GM18499 (cell line): ENCODE data around the gene COL11A2.

ENCODE experiments used
- ATAC-seq: cut with Tn5 transposase; IDR thresholded peaks from one replicate; pipeline ENCODE4 v1.9.1; 2021; ENCODE audit warnings: moderate number of reproducible peaks; ENCODE audit not compliant: insufficient read depth, unreplicated experiment

Gene COL11A2

DNA sequence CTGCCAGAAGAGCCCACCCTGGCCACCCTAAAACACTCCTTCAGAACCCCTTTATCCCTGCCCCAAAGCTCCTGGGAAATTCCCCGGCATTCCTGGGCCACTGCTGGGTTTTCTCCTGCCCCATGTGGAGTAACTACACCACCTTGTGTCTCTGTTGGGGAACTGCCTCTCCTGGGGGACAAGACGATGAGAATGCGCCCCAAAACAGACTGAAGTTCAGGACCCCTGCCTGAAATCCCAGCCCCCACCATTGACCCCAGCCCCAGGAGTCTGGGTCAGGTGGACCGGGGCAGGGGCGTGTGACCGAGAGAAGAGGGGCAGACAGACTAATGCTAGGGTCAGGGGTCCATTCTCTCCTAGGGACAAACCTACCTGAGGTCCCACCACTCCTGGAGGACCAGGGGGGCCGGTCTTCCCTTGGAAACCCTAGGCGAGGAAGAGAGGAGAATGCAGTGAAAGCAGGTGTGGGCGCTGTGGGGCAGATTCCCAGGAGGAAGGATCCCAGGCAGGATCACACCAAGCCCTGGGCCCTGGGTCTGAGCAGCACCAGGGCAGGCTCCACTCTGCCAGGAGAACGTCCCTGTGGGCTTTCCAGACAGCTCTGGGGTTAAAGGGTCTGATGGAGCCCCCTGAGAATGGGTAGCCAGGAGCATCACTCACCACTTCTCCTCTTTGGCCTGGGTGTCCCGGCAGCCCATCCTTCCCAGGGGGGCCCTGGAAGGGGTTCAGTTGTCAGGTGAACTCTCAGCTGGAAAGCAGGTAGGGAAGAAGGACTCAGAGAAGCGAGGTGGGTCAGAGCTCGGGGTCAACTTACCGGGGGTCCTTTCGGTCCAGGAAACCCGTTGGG lies 19.4 kb downstream of the COL11A2 start:
- no peak for ATAC-seq

- ATAC-seq: no peak
Measured at GRCh38 chr6:33171880-33172687, 20.2 kb downstream of the COL11A2 start.

DNA sequence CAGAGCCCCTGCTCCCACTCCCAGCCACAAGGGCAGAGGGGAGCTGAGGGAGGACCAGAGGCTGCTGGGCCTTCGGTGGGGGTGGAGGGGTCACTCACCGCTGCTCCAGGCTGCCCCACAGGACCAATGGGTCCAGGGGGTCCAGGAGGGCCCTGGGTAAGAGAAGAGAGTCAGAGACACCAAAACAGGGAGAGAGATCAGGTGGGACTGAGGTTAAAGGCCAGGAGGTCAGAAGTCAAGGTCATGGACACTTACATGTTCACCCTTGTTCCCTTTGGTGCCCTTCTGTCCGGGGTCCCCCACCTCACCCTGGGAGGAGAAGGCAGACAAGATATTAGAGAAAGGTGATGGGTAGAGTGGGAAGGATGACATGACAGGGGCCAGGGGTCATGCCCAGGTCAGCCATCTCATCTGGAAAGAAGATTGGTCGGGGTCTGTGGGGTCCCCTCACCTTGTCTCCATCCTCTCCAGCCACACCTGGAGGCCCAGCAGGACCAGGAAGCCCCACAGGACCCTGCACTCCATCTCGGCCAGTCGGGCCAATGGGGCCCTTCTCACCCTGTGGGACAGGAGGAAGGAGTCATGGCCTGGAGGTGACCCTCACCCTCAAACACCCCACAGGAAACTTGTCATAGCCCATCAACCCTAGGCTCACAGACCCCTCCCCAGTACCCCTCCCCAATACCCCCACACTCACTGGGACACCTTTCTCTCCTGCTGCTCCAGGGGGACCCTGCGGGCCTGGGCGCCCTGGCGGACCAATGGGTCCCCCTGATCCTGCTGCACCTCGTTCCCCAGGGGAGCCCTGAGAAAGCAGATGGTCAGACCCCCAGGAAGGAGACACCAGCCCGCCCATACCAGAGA lies 21.0 kb downstream of the COL11A2 start:
- ATAC-seq: no peak

- no peak for ATAC-seq
Measured at GRCh38 chr6:33170176-33171015, 21.9 kb downstream of the COL11A2 start.

DNA sequence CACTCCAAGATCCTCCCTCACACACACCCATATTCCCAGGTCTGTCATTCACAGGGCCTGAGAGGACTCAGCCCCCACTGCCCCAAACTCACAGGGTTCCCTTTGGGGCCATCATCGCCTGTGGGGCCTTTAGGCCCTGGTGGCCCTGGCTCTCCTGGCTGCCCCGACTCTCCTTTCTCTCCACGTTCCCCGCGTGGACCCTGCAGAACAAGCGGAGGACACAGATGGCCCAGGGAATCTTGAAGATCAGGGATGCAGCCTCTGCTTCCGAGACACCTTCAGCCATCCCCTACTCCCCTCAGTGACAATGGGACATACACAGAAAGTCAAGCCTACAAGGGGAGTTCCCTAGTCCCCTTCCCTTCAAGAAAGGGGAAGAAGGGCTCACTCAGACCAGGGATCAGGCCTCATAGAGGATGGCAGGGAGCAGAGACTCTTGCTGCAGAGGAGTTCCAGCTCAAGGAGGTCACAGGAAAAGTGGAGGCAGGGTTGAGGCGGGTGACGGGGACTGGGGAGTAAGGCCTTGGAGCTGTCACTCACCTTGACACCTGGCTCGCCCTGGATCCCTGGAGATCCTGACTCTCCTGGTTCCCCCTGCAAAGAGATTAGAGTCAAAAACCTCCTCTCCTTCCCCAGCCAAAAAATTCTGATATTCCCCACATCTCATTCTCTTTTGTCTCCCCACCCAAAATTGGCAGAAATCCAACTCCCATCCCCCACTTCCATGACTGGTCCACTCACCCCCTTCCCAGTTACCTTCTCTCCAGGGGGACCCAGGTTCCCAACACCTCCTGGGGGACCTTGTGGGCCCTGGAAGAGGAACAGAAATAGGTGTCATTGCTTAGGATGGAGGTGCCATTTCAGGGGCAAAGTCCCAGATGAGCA lies 22.7 kb downstream of the COL11A2 start:
- no peak for ATAC-seq

DNA sequence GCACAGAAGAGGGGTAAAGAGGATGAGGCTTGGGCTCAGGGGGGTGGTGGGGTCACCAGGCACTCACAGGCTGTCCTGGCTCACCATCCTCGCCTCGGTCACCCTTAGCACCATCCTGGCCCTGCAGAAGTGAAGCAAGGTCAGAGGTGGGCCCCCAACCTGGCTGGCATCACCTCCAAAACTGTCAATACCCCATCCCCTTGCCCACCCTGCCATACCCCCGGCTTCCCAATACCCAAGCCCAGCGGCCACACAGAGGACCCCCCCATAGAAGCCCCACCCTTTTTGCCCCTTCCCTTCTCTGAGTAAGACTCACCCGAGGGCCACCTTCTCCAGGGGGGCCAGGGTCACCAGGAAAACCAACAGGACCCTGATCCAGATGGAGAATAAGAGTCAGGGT lies 23.6 kb downstream of the COL11A2 start:
- ATAC-seq: no peak

DNA sequence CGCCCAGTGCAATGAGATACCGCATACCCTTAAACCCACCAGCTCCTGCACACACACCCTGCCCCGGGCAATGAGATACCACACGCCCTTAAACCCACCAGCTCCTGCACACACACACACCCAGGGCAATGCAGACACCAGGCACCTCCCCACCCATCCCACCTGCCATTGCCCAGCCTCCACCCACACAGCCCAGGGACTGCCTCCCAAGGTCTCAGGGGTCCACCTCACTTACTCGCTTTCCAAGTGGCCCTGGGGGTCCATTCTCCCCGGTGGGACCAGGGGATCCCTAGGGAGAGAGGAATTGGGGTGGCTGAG lies 24.0 kb downstream of the COL11A2 start:
- no peak for ATAC-seq

DNA sequence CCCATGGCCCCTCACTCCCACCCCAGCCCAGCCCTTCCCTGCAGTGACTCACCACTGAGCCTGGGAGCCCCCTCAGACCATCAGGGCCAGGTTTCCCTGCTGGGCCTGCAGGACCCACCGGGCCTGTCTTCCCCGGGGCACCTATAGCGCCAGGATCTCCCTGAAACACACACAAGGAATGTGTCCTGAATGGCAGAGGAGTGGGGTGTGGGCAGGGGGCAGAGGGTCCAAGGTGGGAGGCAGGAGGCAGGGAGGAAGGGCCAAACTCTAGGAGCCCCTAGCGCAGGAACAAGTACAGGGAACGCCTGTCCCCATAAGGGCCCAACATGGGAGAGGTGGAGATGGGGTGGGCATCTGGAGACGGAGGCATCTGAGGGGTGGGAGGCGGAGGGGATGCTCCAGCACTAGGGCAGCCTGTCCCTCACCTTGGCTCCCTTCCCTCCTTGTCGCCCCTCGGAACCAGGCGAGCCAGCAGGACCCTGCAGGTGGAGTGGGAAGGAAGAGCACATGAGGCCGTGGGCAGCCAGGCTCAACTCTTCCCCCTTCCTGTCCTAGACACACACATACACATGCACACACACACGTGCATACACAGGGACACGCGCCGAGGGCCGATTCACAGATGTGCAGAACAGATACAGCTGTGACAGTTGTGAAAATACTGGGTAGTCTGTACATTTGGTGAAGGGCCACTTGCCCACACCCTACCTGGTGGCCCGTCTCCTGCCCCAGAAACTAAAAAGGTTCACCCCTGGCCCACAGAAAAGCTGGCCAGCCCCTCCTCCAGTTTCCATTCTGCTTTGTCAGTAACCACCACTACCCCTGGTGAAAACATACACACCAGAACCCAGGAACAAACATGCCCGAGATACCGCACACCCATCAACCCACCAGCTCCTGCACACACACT lies 24.6 kb downstream of the COL11A2 start:
- no peak for ATAC-seq

DNA sequence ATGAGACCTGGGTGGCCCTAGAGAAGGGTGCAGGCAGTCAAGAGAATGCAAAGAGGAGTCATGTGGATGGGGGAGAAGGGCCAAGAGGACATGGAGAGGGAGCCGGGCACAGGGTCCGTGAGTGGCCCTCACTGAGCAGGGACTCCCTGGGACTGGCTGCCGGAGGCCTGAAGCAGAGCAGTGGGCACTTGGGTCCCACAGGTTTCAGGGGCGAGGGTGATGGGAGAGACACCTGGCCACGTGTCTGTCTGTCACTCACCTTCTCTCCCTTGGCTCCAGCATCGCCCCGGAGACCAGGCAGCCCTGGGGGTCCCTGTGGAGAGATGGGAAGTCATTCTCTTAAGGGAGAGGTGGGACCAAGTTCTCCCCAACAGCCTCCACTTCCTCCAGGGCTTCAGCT lies 25.5 kb downstream of the COL11A2 start:
- no peak for ATAC-seq

- ATAC-seq: no peak
Measured at GRCh38 chr6:33166363-33166762, 25.9 kb downstream of the COL11A2 start.

DNA sequence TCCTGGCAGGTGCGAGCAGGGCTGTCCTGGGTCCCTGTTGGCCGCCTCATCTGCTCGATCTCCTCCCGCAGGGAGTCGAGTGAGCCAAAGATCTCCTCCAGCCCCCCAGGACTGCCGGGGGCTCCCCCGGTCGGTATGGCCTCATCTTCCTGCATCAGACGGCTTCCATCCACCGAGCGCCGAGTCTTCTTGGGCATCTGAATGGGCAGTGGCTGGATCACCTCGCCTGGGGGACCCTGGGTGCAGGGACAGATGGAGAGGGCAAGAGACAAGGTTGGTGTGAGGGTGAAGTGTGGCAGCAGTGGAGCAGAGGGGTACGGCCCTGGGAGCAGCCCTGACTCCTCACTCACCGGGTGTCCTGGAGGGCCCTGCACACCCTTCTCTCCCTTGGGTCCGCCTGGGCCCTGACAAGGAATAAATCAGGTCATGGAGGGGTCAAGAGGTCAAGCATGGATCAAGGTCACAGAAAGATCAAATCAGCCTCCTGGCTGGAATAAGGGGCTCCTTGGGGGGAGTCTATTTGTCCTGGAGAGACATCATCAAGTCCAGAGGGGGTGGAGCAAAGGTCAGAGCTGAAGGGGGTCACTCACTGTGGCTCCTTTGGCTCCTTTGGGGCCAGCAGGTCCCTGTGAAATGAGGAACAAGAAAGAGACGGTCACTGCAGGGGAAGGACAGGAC lies 26.5 kb downstream of the COL11A2 start:
- ATAC-seq: no peak

DNA sequence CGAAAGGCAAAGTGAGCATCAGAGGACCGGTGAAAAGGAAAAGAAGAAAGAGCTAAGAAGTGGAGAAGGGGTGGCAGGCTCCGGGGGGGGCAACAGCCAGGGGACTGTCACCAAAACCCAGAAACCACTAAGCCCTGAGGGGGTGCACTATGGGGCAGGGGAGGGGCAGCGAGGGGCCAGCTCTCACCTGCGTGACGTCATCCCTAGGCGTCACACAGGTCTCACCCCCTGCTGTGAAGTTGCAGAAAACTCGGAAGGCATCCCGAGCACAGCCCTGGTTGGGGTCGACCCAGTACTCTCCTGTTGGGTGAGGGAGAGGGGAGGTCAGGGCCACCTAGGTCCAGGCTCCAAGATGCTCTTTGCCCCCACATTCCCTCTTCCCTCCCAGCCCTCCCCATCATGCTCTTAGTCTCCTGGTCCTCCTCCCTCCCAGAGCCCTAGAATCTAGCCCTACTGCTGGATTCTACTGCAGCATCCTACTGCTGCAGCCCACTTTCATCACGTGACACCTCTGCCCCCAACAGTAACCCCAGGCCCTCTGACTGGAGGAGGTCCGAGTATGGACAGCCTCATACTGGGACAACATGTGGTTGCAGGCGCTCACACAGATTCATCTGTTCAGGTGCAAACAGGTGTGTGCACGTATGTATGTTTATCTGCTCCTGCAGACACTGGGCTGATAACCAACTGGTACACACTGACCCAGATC lies 27.4 kb downstream of the COL11A2 start:
- ATAC-seq: no peak

DNA sequence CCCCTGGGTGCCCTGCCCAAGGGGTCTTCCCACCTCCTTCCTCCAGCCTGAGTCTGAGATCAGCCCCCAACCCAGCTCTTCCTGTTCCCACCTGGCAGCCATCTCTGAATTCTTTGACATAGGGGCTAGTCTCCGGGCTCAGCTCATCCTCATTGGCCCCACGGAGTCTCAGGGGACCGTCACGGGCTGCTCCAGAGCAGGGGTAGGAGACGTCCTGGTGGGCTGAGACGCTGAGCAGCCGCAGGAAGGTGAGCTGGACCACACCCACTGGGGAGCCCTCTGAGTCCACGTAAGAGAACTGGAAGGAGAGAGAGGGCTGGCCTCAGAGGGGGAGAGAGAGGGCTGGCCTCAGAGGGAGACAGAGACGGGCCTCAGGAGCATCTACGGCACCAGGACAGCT lies 28.1 kb downstream of the COL11A2 start:
- no peak for ATAC-seq

DNA sequence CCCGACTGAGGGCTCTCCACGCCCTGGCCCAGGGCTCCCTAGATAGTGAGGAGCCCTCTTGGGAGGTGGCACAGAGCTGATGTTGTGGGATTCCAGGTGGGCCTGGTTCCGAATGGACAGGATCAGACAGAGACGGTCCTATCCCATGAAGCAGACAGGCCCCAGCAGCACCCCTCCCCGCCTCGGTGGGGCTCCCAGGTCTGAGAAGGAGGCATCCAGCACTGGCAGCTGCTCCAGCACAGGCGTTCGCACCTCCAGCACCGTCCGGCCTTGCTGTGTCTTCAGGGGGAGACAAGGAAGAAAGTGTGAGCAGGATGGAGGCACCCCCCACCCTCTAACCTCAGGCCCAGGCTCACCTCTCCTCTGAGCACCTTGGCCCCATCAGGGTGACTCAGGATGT lies 28.7 kb downstream of the COL11A2 start:
- no peak for ATAC-seq

GRCh38 chr6:33161354-33162331 lies 30.6 kb downstream of the COL11A2 start:
- ATAC-seq: no peak
